SU-DHL-6 (cell line): Measurements from ENCODE around the gene MXD1.

Experiments
- CTCF ChIP-seq: fragments of 200-600 bp; sonication (generic); IDR thresholded peaks from one replicate; pipeline ENCODE4 v1.5.1; 2017; ENCODE audit warnings: antibody characterized with exemption, mild to moderate bottlenecking, low read length, moderate library complexity; ENCODE audit not compliant: insufficient read depth, poor library complexity, severe bottlenecking
- EZH2phosphoT487 ChIP-seq: fragments of 200-600 bp; sonication (generic), shearing (Covaris generic); conservative IDR thresholded peaks from 2 replicates; pipeline ENCODE4 v1.6.1; 2018; ENCODE audit warnings: mild to moderate bottlenecking, antibody characterized with exemption, low read length, moderate library complexity, mixed read lengths

GRCh38 chr2:69914164-69914949, 552 bp upstream of the MXD1 start:
- TF ChIP-seq CTCF: no peak
- no peak for TF ChIP-seq EZH2phosphoT487
